HEK293T (cell line): ENCODE results near the gene CTSO.

Experiments used
- CTBP1 ChIP-seq: fragments of 450-650 bp; IDR thresholded peaks from 2 replicates; pipeline ENCODE4 v1.6.1; 2016; ENCODE audit warnings: borderline replicate concordance
- FOXA1 ChIP-seq: fragments of 450-650 bp; IDR thresholded peaks from 2 replicates; pipeline ENCODE4 v1.6.1; 2016; ENCODE audit warnings: mild to moderate bottlenecking
- FOXK2 ChIP-seq: fragments of 450-650 bp; IDR thresholded peaks from 2 replicates; pipeline ENCODE4 v1.6.1; 2016; ENCODE audit warnings: mild to moderate bottlenecking
- HDGF ChIP-seq: fragments of 450-650 bp; IDR thresholded peaks from 2 replicates; pipeline ENCODE4 v1.6.1; 2017; ENCODE audit warnings: antibody characterized with exemption, borderline replicate concordance
- NFRKB ChIP-seq: fragments of 450-650 bp; IDR thresholded peaks from 2 replicates; pipeline ENCODE4 v1.6.1; 2016; ENCODE audit warnings: mild to moderate bottlenecking, moderate library complexity
- SP1 ChIP-seq: fragments of 450-650 bp; IDR thresholded peaks from 2 replicates; pipeline ENCODE4 v1.6.1; 2017
- SUZ12 ChIP-seq: fragments of 450-650 bp; IDR thresholded peaks from 2 replicates; pipeline ENCODE4 v1.6.1; 2016; ENCODE audit warnings: mild to moderate bottlenecking
- ZNF384 ChIP-seq: fragments of 450-650 bp; IDR thresholded peaks from 2 replicates; pipeline ENCODE4 v1.6.1; 2016

DNA sequence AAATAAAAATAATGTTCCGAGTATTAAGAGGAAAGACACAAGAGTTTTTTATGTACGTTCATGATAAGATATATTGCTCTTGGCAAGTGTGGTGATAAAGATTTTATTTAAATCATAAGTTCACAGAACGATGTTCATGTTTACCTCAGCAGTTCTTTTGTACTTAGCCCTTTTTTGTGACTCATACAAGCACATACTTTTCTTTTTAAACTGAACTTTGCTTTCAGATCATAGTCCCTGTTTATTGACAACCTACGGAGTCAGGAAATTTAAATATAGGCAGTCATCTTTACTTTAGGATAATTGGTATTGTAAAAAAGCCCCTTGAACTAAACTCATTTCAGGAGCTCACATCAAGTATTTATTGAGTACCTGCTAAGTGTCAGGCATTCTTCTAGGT, 1.3 kb upstream of the CTSO start:
- TF ChIP-seq NFRKB (no peak), SP1 (no peak), FOXK2 (no peak), CTBP1 (no peak), FOXA1 (no peak), HDGF (no peak), SUZ12 (no peak), ZNF384 (no peak)
